Skeletal muscle tissue (tissue), 4 donors: ENCODE data around the gene PTDSS2. TPM values are rescaled to one million over a fixed set of nuclear protein-coding genes. Genes with fewer than 3 reads are reported as not detected.

Experiments used
- H3K27ac ChIP-seq: one replicate; pipeline ENCODE4 v1.7.0; 2013; ENCODE audit warnings: mild to moderate bottlenecking, low read depth, low read length, inconsistent platforms
- H3K27me3 ChIP-seq, 3 donors: one replicate each; pipeline ENCODE4 v1.7.0; 2013; ENCODE audit warnings: low read length in 3 of 3; ENCODE audit not compliant: control insufficient read depth in 3 of 3, insufficient read depth in 3 of 3
- H3K36me3 ChIP-seq, 3 donors: one replicate each; pipeline ENCODE4 v1.7.0; 2013; ENCODE audit warnings: low read length in 3 of 3; ENCODE audit not compliant: control insufficient read depth in 3 of 3, insufficient read depth in 3 of 3
- H3K4me1 ChIP-seq, 3 donors: one replicate each; pipeline ENCODE4 v1.7.0; 2013; ENCODE audit warnings: low read length in 3 of 3, mild to moderate bottlenecking in 3 of 3; ENCODE audit not compliant: control insufficient read depth in 3 of 3, insufficient read depth in 3 of 3
- H3K4me3 ChIP-seq, 3 donors: one replicate each; pipeline ENCODE4 v1.7.0; 2013; ENCODE audit warnings: low read length in 3 of 3
- H3K9ac ChIP-seq, 3 donors: one replicate each; pipeline ENCODE4 v1.7.0; 2013; ENCODE audit warnings: low read length in 3 of 3, mild to moderate bottlenecking in 3 of 3, moderate library complexity in 2 of 3, low read depth in 1 of 3
- H3K9me3 ChIP-seq, 3 donors: one replicate each; pipeline ENCODE4 v1.7.0; 2013; ENCODE audit warnings: low read length in 3 of 3; ENCODE audit not compliant: control insufficient read depth in 3 of 3
- total RNA-seq: library from RNA; depleted of rRNA; stranded (reverse); fragments of >200 nt; gene quantifications from one replicate; pipeline ENCODE4 v1.2.3, GENCODE V29; 2014
- donor health status: Osteomylitis.

Gene PTDSS2
- total RNA-seq, 1 donor from 2014 or later = 21.4 TPM

- Histone ChIP-seq H3K27me3 (no peaks in the 10 kb centered on the region), H3K4me1 (peaks cover 12 to 29% (median 23%) of the 10 kb centered on the region in 3 donors), H3K9me3 (no peaks in the 10 kb centered on the region), H3K9ac (peak overlapping the region in 1 of 3 donors; percentile 74), H3K27ac (no peak overlapping the region), H3K4me3 (peak overlapping the region in 1 of 3 donors; percentile 56), H3K36me3 (peaks cover 18 to 25% (median 22%) of the 10 kb centered on the region in 3 donors)
Measured at GRCh38 chr11:528815-529727, 79.0 kb downstream of the PTDSS2 start.

GRCh38 chr11:529728-530411 is 79.8 kb downstream of the PTDSS2 start:
- Histone ChIP-seq H3K9ac (peak overlapping the region in 1 of 3 donors; percentile 74), H3K4me3 (no peak overlapping the region), H3K36me3 (peaks cover 18 to 25% (median 22%) of the 10 kb centered on the region in 3 donors), H3K4me1 (peaks cover 19 to 35% (median 29%) of the 10 kb centered on the region in 3 donors), H3K9me3 (no peaks in the 10 kb centered on the region), H3K27me3 (no peaks in the 10 kb centered on the region), H3K27ac (no peak overlapping the region)

- Histone ChIP-seq H3K27ac (no peak overlapping the region), H3K27me3 (no peaks in the 10 kb centered on the region), H3K4me3 (no peak overlapping the region), H3K9me3 (no peaks in the 10 kb centered on the region), H3K9ac (no peak overlapping the region), H3K4me1 (peaks cover 22 to 39% (median 34%) of the 10 kb centered on the region in 3 donors), H3K36me3 (peaks cover 18 to 25% (median 22%) of the 10 kb centered on the region in 3 donors)
Measured at GRCh38 chr11:530960-531831, 81.1 kb downstream of the PTDSS2 start.

- Histone ChIP-seq H3K36me3 (peaks cover 18 to 25% (median 22%) of the 10 kb centered on the region in 3 donors), H3K27me3 (peaks cover 0 to 5% (median under 1%) of the 10 kb centered on the region in 3 donors), H3K9me3 (no peaks in the 10 kb centered on the region), H3K9ac (no peak overlapping the region), H3K4me3 (no peak overlapping the region), H3K27ac (no peak overlapping the region), H3K4me1 (peaks cover 26 to 43% (median 39%) of the 10 kb centered on the region in 3 donors)
Measured at GRCh38 chr11:531919-532526, 81.9 kb downstream of the PTDSS2 start.

GRCh38 chr11:532527-532985 is 82.5 kb downstream of the PTDSS2 start:
- Histone ChIP-seq H3K4me1 (peaks cover 31 to 48% (median 44%) of the 10 kb centered on the region in 3 donors), H3K9me3 (no peaks in the 10 kb centered on the region), H3K27me3 (peaks cover 0 to 10% (median 5%) of the 10 kb centered on the region in 3 donors), H3K9ac (no peak overlapping the region), H3K4me3 (no peak overlapping the region), H3K27ac (no peak overlapping the region), H3K36me3 (peaks cover 18 to 25% (median 22%) of the 10 kb centered on the region in 3 donors)

- Histone ChIP-seq H3K36me3 (peaks cover 18 to 25% (median 22%) of the 10 kb centered on the region in 3 donors), H3K9ac (no peak overlapping the region), H3K27me3 (peaks cover 0 to 15% (median 10%) of the 10 kb centered on the region in 3 donors), H3K27ac (no peak overlapping the region), H3K4me3 (no peak overlapping the region), H3K4me1 (peaks cover 33 to 54% (median 50%) of the 10 kb centered on the region in 3 donors), H3K9me3 (no peaks in the 10 kb centered on the region)
Measured at GRCh38 chr11:532986-533585, 83.0 kb downstream of the PTDSS2 start.

GRCh38 chr11:533586-534395 is 83.7 kb downstream of the PTDSS2 start:
- Histone ChIP-seq H3K9ac (peak overlapping the region; percentile 84 to 93 (median 91)), H3K4me3 (peak overlapping the region; percentile 50 to 83 (median 81)), H3K27me3 (peaks cover 0 to 22% (median 17%) of the 10 kb centered on the region in 3 donors), H3K36me3 (peaks cover 18 to 25% (median 22%) of the 10 kb centered on the region in 3 donors), H3K27ac (peak overlapping the region; percentile 88), H3K9me3 (no peaks in the 10 kb centered on the region), H3K4me1 (peaks cover 32 to 49% (median 45%) of the 10 kb centered on the region in 3 donors)

- H3K9ac ChIP-seq = peak overlapping the region; percentile 84 to 93 (median 91)
- H3K27ac ChIP-seq = peak overlapping the region; percentile 88
- H3K4me1 ChIP-seq = peaks cover 26 to 41% (median 37%) of the 10 kb centered on the region in 3 donors
- H3K36me3 ChIP-seq = peaks cover 18 to 25% (median 22%) of the 10 kb centered on the region in 3 donors
- no peaks in the 10 kb centered on the region for H3K9me3 ChIP-seq
- peak overlapping the region; percentile 50 to 83 (median 81) for H3K4me3 ChIP-seq
- peaks cover 0 to 25% (median 20%) of the 10 kb centered on the region in 3 donors for H3K27me3 ChIP-seq
Measured at GRCh38 chr11:534396-535209, 84.5 kb downstream of the PTDSS2 start.
